MM.1S (cell line): ENCODE measurements around the gene TMEM242.

Experiments used
- DNase-seq: peaks from one replicate; pipeline ENCODE4 v3.0.0-alpha.2; 2015
- H2AFZ ChIP-seq: fragments of 300-600 bp; sonication (generic); 2 replicates; pipeline ENCODE4 v1.6.0; 2016; ENCODE audit warnings: antibody characterized with exemption, low read length
- H3F3A ChIP-seq: fragments of 300-600 bp; sonication (generic); 2 replicates; pipeline ENCODE4 v1.6.1; 2016; ENCODE audit warnings: mild to moderate bottlenecking, antibody characterized with exemption, low read length, moderate library complexity, mixed read lengths; ENCODE audit not compliant: insufficient read depth
- H3K27ac ChIP-seq: fragments of 300-600 bp; sonication (generic); 2 replicates; pipeline ENCODE4 v1.5.1; 2016; ENCODE audit warnings: mild to moderate bottlenecking, low read length
- H3K27me3 ChIP-seq: fragments of 300-600 bp; sonication (generic); replicated peaks from 2 replicates; pipeline ENCODE4 v1.6.0; 2016; ENCODE audit warnings: low read length; ENCODE audit not compliant: insufficient read depth
- H3K36me3 ChIP-seq: fragments of 300-600 bp; sonication (generic); replicated peaks from 2 replicates; pipeline ENCODE4 v1.6.1; 2016; ENCODE audit warnings: mild to moderate bottlenecking, low read length, mixed read lengths; ENCODE audit not compliant: insufficient read depth
- H3K4me1 ChIP-seq: fragments of 300-600 bp; sonication (generic); 2 replicates; pipeline ENCODE4 v1.6.1; 2016; ENCODE audit warnings: low read length, mixed read lengths
- H3K4me2 ChIP-seq: fragments of 300-600 bp; sonication (generic); 2 replicates; pipeline ENCODE4 v1.6.0; 2016; ENCODE audit warnings: low read depth, low read length
- H3K4me3 ChIP-seq: fragments of 300-600 bp; sonication (generic); 2 replicates; pipeline ENCODE4 v1.5.1; 2016; ENCODE audit warnings: low read length, mixed read lengths
- H3K79me2 ChIP-seq: fragments of 300-600 bp; sonication (generic); 2 replicates; pipeline ENCODE4 v1.6.1; 2016; ENCODE audit warnings: mixed run types, low read length, mixed read lengths
- H3K9ac ChIP-seq: fragments of 300-600 bp; sonication (generic); 2 replicates; pipeline ENCODE4 v1.6.1; 2016; ENCODE audit warnings: low read length, mixed read lengths
- H3K9me2 ChIP-seq: fragments of 300-600 bp; sonication (generic); replicated peaks from 2 replicates; pipeline ENCODE4 v1.6.1; 2016; ENCODE audit warnings: mild to moderate bottlenecking, low read length, mixed read lengths; ENCODE audit not compliant: insufficient read depth
- H3K9me3 ChIP-seq: fragments of 300-600 bp; sonication (generic); replicated peaks from 2 replicates; pipeline ENCODE4 v1.6.1; 2016; ENCODE audit warnings: mild to moderate bottlenecking, low read length, mixed read lengths; ENCODE audit not compliant: insufficient read depth
- H4K20me1 ChIP-seq: fragments of 300-600 bp; sonication (generic); 2 replicates; pipeline ENCODE4 v1.6.1; 2016; ENCODE audit warnings: mild to moderate bottlenecking, low read length, moderate library complexity, mixed read lengths; ENCODE audit not compliant: insufficient read depth
- EZH2 ChIP-seq: fragments of 300-600 bp; sonication (generic); optimal IDR thresholded peaks from 2 replicates; pipeline ENCODE3; 2017; ENCODE audit warnings: low read depth, mild to moderate bottlenecking, antibody characterized with exemption, low read length, mixed read lengths
- EZH2phosphoT487 ChIP-seq: fragments of 300-600 bp; sonication (generic); IDR thresholded peaks from 2 replicates; pipeline ENCODE4 v1.6.1; 2018; ENCODE audit warnings: antibody characterized with exemption, low read length
- TF ChIP-seq, protein P1 (sequence below): fragments of 300-600 bp; sonication (generic); IDR thresholded peaks from 2 replicates; pipeline ENCODE4 v1.5.1; 2016; ENCODE audit warnings: antibody characterized with exemption, low read length, mixed read lengths

The TMEM242 gene

DNA sequence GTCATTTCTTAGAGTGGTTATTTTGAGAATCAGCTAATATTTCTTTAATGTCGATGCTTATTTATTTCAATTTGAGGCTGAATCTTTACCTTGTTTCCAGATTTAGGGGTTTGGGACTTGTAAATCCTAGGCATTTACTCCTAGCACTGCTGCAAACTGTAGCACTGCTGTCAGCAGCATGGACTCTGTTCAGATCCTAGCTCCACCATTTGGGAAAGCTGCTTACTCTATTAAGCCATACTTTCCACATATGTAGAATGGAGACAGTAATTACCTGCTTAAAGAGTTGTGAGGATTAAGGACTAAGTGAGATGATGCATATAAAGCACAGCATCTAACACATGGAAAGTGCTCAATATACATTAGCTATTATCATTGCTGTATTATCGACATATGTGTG lies 28.7 kb downstream of the TMEM242 start:
- H3K4me1 ChIP-seq = peaks cover 11% of the 10 kb centered on the region; the same call in 1 of the 2 replicates
- H3F3A ChIP-seq = no peaks in the 10 kb centered on the region
- no peaks in the 10 kb centered on the region for H3K27me3 ChIP-seq
- TF ChIP-seq EZH2 = no peak
- TF ChIP-seq EZH2phosphoT487 = no peak
- TF ChIP-seq, protein P1, sequence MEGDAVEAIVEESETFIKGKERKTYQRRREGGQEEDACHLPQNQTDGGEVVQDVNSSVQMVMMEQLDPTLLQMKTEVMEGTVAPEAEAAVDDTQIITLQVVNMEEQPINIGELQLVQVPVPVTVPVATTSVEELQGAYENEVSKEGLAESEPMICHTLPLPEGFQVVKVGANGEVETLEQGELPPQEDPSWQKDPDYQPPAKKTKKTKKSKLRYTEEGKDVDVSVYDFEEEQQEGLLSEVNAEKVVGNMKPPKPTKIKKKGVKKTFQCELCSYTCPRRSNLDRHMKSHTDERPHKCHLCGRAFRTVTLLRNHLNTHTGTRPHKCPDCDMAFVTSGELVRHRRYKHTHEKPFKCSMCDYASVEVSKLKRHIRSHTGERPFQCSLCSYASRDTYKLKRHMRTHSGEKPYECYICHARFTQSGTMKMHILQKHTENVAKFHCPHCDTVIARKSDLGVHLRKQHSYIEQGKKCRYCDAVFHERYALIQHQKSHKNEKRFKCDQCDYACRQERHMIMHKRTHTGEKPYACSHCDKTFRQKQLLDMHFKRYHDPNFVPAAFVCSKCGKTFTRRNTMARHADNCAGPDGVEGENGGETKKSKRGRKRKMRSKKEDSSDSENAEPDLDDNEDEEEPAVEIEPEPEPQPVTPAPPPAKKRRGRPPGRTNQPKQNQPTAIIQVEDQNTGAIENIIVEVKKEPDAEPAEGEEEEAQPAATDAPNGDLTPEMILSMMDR = no peak
- no peaks in the 10 kb centered on the region for H3K79me2 ChIP-seq
- H4K20me1 ChIP-seq = no peaks in the 10 kb centered on the region
- no peak overlapping the region for H3K4me3 ChIP-seq
- H2AFZ ChIP-seq = no peak overlapping the region
- H3K9me2 ChIP-seq = no peaks in the 10 kb centered on the region
- H3K9ac ChIP-seq = no peak overlapping the region
- no peaks in the 10 kb centered on the region for H3K9me3 ChIP-seq
- no peak overlapping the region for H3K27ac ChIP-seq
- H3K4me2 ChIP-seq = no peak overlapping the region
- H3K36me3 ChIP-seq = no peaks in the 10 kb centered on the region
- no peak for DNase-seq

- TF ChIP-seq, protein P1 = no peak
- TF ChIP-seq EZH2phosphoT487 (no peak), EZH2 (no peak)
These were observed 29.5 kb downstream of the TMEM242 start for GRCh38 chr6:157293780-157294179.

DNA sequence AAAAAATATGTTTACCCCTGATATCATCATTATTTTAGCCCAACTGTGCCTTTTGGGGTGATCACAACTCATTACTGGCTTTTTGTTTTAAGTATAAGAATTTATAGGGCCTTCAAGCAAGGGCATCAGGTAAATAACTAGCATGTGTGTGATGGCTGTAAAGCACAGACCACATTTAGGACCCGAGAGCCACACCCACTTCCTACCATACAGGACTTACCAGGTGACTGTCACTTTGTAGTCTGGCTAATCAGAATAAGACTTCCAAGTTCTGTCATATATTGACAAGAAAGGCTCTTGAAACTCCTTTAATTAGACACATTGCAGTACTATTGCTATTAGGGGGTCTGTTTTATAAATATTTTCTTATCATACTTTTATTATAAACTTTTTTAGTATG lies 31.1 kb downstream of the TMEM242 start:
- DNase-seq = peak; percentile 39
- no peak overlapping the region for H3K4me2 ChIP-seq
- H3K9me3 ChIP-seq = no peaks in the 10 kb centered on the region
- H3K27me3 ChIP-seq = no peaks in the 10 kb centered on the region
- no peaks in the 10 kb centered on the region for H3K36me3 ChIP-seq
- H3K9ac ChIP-seq = no peak overlapping the region
- H3K79me2 ChIP-seq = no peaks in the 10 kb centered on the region
- H2AFZ ChIP-seq = no peak overlapping the region
- H4K20me1 ChIP-seq = no peaks in the 10 kb centered on the region
- H3K9me2 ChIP-seq = no peaks in the 10 kb centered on the region
- H3K4me3 ChIP-seq = no peak overlapping the region
- H3F3A ChIP-seq = no peaks in the 10 kb centered on the region
- peaks cover 11% of the 10 kb centered on the region; the same call in 1 of the 2 replicates for H3K4me1 ChIP-seq
- H3K27ac ChIP-seq = no peak overlapping the region
- TF ChIP-seq EZH2 = no peak
- TF ChIP-seq EZH2phosphoT487 = no peak
- TF ChIP-seq, protein P1 = no peak

More at GRCh38 chr6:157293780-157294179, 29.5 kb downstream of the TMEM242 start:
- H4K20me1 ChIP-seq = no peaks in the 10 kb centered on the region
- no peak overlapping the region for H2AFZ ChIP-seq
- H3K4me2 ChIP-seq = no peak overlapping the region
- H3K4me3 ChIP-seq = no peak overlapping the region
- no peaks in the 10 kb centered on the region for H3F3A ChIP-seq
- DNase-seq = no peak
- peaks cover 11% of the 10 kb centered on the region; the same call in 1 of the 2 replicates for H3K4me1 ChIP-seq
- no peak overlapping the region for H3K9ac ChIP-seq
- H3K79me2 ChIP-seq = no peaks in the 10 kb centered on the region
- H3K27ac ChIP-seq = no peak overlapping the region
- no peaks in the 10 kb centered on the region for H3K9me3 ChIP-seq
- no peaks in the 10 kb centered on the region for H3K9me2 ChIP-seq
- H3K27me3 ChIP-seq = no peaks in the 10 kb centered on the region
- no peaks in the 10 kb centered on the region for H3K36me3 ChIP-seq
